K562 (cell line): ENCODE data around the gene GLI1. TPM values are rescaled to one million over a fixed set of nuclear protein-coding genes. Genes with fewer than 3 reads are reported as not detected.

Source experiments
- ATF6 ChIP-seq: sonication (generic); formaldehyde crosslinking; IDR thresholded peaks from 2 replicates; pipeline ENCODE4 v1.4.0; 2020; ENCODE audit warnings: mild to moderate bottlenecking, missing genetic modification reagents
- CREM ChIP-seq: IDR thresholded peaks from 2 replicates; pipeline ENCODE4 v1.6.1; 2014; ENCODE audit warnings: antibody characterized with exemption, low read depth
- CSDE1 ChIP-seq, 2 experiments: fragments of 450-650 bp; IDR thresholded peaks; 2 replicates each; pipeline ENCODE4 v1.6.1; 2016; ENCODE audit warnings: mild to moderate bottlenecking in 1 of 2
- ESRRB ChIP-seq: fragments of 250-450 bp; sonication (Bioruptor Pico); IDR thresholded peaks from 2 replicates; pipeline ENCODE4 v1.5.0; 2020; ENCODE audit warnings: mild to moderate bottlenecking, moderate library complexity, borderline replicate concordance
- FOXM1 ChIP-seq, 2 experiments: fragments of 450-650 bp in 1 of 2; sonication (generic) in 1 of 2; formaldehyde crosslinking in 1 of 2; IDR thresholded peaks; 2 replicates each; pipeline versions ENCODE4 v1.6.1 to v1.9.0; 2017 to 2022; ENCODE audit warnings: low read depth in 2 of 2, mild to moderate bottlenecking in 2 of 2, missing genetic modification reagents in 1 of 2, moderate library complexity in 1 of 2
- KDM1A ChIP-seq, 2 experiments: fragments of 450-650 bp; IDR thresholded peaks; 2 replicates each; pipeline ENCODE4 v1.6.1; 2016; ENCODE audit warnings: mild to moderate bottlenecking in 2 of 2
- KDM4B ChIP-seq, 2 experiments: fragments of 450-650 bp in 1 of 2; sonication (generic) in 1 of 2; IDR thresholded peaks; 2 replicates each; pipeline ENCODE4 v1.6.1; 2016 to 2017; ENCODE audit warnings: borderline replicate concordance in 2 of 2, antibody characterized with exemption in 1 of 2, low read depth in 1 of 2, mild to moderate bottlenecking in 1 of 2
- L3MBTL2 ChIP-seq: fragments of 450-650 bp; IDR thresholded peaks from 2 replicates; pipeline ENCODE4 v1.6.1; 2016; ENCODE audit warnings: mild to moderate bottlenecking, moderate library complexity
- MAFF ChIP-seq: IDR thresholded peaks from 2 replicates; pipeline ENCODE4 v1.6.1; 2012; ENCODE audit warnings: low read length, improper control_type of control experiment
- MBD1 ChIP-seq: fragments of 250-450 bp; sonication (Bioruptor Pico); IDR thresholded peaks from 2 replicates; pipeline ENCODE4 v1.8.0; 2022; ENCODE audit warnings: inconsistent platforms
- MYNN ChIP-seq, 2 experiments: sonication (generic); formaldehyde crosslinking in 1 of 2; IDR thresholded peaks; 2 replicates each; pipeline versions ENCODE4 v1.5.0 to v1.6.1; 2016 to 2020; ENCODE audit warnings: antibody characterized with exemption in 1 of 2, missing genetic modification reagents in 1 of 2
- NBN ChIP-seq: fragments of 450-650 bp; IDR thresholded peaks from 2 replicates; pipeline ENCODE4 v1.6.1; 2016; ENCODE audit warnings: low read depth, mild to moderate bottlenecking
- POLR2A ChIP-seq: fragments of 450-650 bp; conservative IDR thresholded peaks from 2 replicates; pipeline ENCODE4 v1.6.1; 2016
- ZBTB49 ChIP-seq: sonication (generic); formaldehyde crosslinking; IDR thresholded peaks from 2 replicates; pipeline ENCODE4 v1.8.0; 2022; ENCODE audit warnings: missing genetic modification reagents, mild to moderate bottlenecking, borderline replicate concordance
- ZNF133 ChIP-seq: fragments of 250-450 bp; sonication (Bioruptor Pico); IDR thresholded peaks from 2 replicates; pipeline ENCODE4 v1.4.0; 2020; ENCODE audit warnings: mild to moderate bottlenecking
- ZNF655 ChIP-seq: fragments of 250-450 bp; sonication (Bioruptor Pico); IDR thresholded peaks from 2 replicates; pipeline ENCODE4 v1.5.0; 2021
- polyA plus RNA-seq, 8 experiments: library from polyadenylated mRNA; depleted of rRNA in 4 of 8; stranded (reverse) in 5 of 8; unstranded in 3 of 8; fragments of >200 nt; fragmentation: Nextera tagmentation in 2 of 8; fragmentation: Illumina TruSeq in 1 of 8; extraction: Ambion mirVana in 2 of 8; extraction: Trizol in 1 of 8; gene quantifications; 2 replicates each; pipeline versions ENCODE4 v1.2.1 to v1.2.3, GENCODE V29; 2011 to 2014; ENCODE audit warnings: inconsistent platforms in 1 of 8, missing spikeins in 1 of 8
- total RNA-seq, 7 experiments: library from RNA; depleted of rRNA in 6 of 7; stranded (reverse); fragments of >200 nt in 6 of 7; fragmentation: Illumina TruSeq in 2 of 7; extraction: Trizol in 2 of 7; gene quantifications; 2 replicates each; pipeline versions ENCODE4 v1.2.1 to v1.2.3, GENCODE V29; 2011 to 2021; ENCODE audit warnings: low replicate concordance in 1 of 7

The GLI1 gene
- total and polyA plus RNA-seq, 9 of the 15 experiments (the other 6 are each of a cell fraction or from before 2014, with no cell fraction given) = 0.24 to 3.7 (median 0.61) TPM

GRCh38 chr12:57430112-57430930 lies 29.3 kb upstream of the GLI1 start (continued):
- no peak for TF ChIP-seq MBD1 (CRISPR knock-in tag)
- no peak for TF ChIP-seq MYNN (IDR thresholded peaks at IDR 0.05)
- TF ChIP-seq MYNN (CRISPR knock-in tag; IDR thresholded peaks at IDR 0.05) = no peak
- TF ChIP-seq ESRRB (CRISPR knock-in tag) = no peak
- no peak for TF ChIP-seq CREM
- no peak for TF ChIP-seq FOXM1 (IDR thresholded peaks at IDR 0.05; ENCODE audit: low read depth)
- no peak for TF ChIP-seq FOXM1 (CRISPR knock-in tag; IDR thresholded peaks at IDR 0.05; ENCODE audit: low read depth)
- TF ChIP-seq ZNF133 (CRISPR knock-in tag) = no peak
- TF ChIP-seq ATF6 = no peak
- TF ChIP-seq ZNF655 (CRISPR knock-in tag) = no peak
- TF ChIP-seq L3MBTL2 = peak; percentile 62; the same call in 1 of the 2 replicates
- no peak for TF ChIP-seq ZBTB49
- TF ChIP-seq NBN = no peak
- no peak for TF ChIP-seq KDM1A (IDR thresholded peaks at IDR 0.05)
- peak; percentile 45; the same call in 1 of the 2 replicates for TF ChIP-seq POLR2A
- TF ChIP-seq CSDE1 (IDR thresholded peaks at IDR 0.05) = no peak
- no peak for TF ChIP-seq KDM4B (IDR thresholded peaks at IDR 0.05; ENCODE audit: borderline replicate concordance in 2 of 2, low read depth in 1 of 2)
- TF ChIP-seq MAFF = no peak
